ENCODE data around the gene SH3GL1. TPM values are rescaled to one million over a fixed set of nuclear protein-coding genes. Genes with fewer than 3 reads are reported as not detected.

SH3GL1 gene
- 45.2 to 60.6 TPM (median 58.7 TPM) in 5 replicates for total RNA-seq (2022; extraction: Qiagen RNA extraction)

GRCh38 chr19:4400135-4400936 is at the start of gene SH3GL1:
Gene SH3GL1 (minus strand): TSS chr19:4400547. CDS start chr19:4400368, 179 bp downstream.

GRCh38 chr19:4402171-4403004 is 2.0 kb upstream of the SH3GL1 start, which contains the start of gene CHAF1A:
Gene CHAF1A (plus strand): TSS chr19:4402640. CDS start chr19:4402763, 123 bp downstream.

DNA sequence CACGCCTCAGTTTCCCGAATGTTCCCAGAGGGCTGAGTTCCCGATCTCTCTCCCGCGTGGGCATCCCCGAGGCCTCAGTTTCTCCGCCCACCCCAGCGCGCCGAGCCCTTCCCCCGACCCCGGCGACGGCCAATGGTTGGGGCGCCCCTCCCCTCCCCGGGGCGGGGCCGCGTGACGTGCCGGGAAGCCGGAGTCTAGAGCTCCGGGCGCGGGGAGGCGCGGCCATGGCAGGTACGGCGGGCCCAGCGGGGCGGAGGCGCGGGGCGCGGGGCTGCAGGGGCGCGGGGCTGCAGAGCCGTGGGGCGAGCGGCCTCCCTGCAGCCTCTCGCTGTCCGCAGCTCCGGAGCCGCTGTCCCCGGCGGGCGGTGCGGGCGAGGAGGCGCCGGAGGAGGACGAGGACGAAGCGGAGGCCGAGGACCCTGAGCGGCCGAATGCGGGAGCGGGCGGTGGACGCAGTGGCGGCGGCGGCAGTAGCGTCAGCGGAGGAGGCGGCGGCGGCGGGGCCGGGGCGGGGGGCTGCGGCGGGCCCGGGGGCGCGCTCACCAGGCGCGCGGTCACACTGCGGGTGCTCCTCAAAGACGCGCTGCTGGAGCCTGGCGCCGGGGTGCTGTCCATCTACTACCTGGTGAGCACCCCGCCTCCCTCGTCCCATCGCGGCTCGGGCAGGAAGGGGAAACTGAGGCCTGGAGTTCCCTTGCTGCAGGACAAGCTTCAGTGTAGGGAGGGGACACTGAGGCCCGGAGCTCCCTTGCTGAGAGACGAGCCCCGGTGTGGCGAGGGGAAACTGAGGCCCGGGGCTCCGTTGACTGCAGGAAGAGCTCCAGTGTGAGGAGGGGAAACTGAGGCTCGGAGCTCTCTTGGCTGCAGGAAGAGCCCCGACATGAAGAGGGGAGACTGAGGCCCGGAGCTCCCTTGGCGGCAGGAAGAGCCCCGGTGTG is 56.7 kb downstream of the SH3GL1 start, which contains the start of gene MPND:
TSS of gene MPND (plus strand) at position 193 of the 938 bp plus-strand sequence. CDS start at position 225, 32 bp downstream.

DNA sequence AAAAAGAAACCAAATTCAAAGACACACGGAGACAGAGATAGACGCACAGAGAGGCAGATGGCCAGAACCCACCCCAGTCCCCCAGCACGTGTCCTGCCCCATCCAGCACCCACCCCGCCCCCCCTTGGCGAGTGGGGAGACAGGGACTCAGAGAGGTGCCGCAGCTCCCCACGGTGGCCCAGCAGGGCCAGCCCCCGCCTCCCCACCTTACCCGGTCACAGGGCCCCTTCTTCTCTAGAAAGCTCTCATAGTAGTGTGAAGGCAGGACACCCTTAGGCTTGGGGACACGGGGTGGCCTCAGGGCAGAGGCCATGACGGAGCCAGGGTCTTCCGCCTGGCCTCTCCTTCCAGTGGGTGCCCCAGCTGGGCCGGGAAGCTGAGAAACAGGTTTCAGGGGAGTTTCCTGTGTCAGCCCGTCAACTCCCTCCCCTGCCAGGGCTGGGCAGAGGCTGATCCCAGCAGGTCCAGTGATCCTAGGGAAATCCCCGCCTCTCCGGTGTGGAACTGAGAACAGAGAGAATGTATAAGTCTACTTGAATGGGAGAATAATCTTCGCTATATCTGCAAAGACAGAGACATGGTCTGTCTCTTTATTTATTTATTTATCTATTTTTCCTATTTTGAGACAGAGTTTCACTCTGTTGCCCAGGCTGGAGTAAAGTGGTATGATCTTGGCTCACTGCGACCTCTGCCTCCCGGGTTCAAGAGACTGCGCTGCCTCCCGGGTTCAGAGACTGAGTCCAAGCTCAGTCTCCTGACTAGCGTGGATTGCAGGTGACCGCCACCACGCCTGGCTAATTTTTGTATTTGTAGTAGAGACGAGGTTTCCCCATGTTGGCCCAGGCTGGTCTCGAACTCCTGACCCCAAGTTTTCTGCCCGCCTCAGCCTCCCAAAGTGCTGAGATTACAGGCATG is 61.6 kb downstream of the SH3GL1 start, which contains the start of gene STAP2:
TSS of gene STAP2 (minus strand) at position 387 of the 915 bp plus-strand sequence. CDS start at position 313, 74 bp downstream.

Other genes with a start within 250 kb of the SH3GL1 start
- 0.06 to 0.14 TPM (median 0.09 TPM) in 4 of 5 replicates, not detected in the other for gene CREB3L3, start 246.9 kb downstream of the SH3GL1 start, total RNA-seq (2022; extraction: Qiagen RNA extraction)
- 27.3 to 40.0 TPM (median 35.1 TPM) in 5 replicates for gene SIRT6, start 218.0 kb downstream of the SH3GL1 start, total RNA-seq (2022; extraction: Qiagen RNA extraction)
- gene ANKRD24, start 217.9 kb downstream of the SH3GL1 start, total RNA-seq (2022; extraction: Qiagen RNA extraction) = 0.08 to 0.23 TPM (median 0.20 TPM) in 5 replicates
- 2.8 to 4.4 TPM (median 3.3 TPM) in 5 replicates for gene EBI3, start 171.0 kb downstream of the SH3GL1 start, total RNA-seq (2022; extraction: Qiagen RNA extraction)
- 18.1 to 21.7 TPM (median 18.9 TPM) in 5 replicates for gene YJU2, start 153.5 kb downstream of the SH3GL1 start, total RNA-seq (2022; extraction: Qiagen RNA extraction)
- 0.07 TPM in 1 of 5 replicates, not detected in the others for gene SHD, start 121.3 kb downstream of the SH3GL1 start, total RNA-seq (2022; extraction: Qiagen RNA extraction)
- gene TMIGD2, start 98.2 kb downstream of the SH3GL1 start, total RNA-seq (2022; extraction: Qiagen RNA extraction) = not detected in 5 replicates
- 7.4 to 9.3 TPM (median 8.8 TPM) in 5 replicates for gene FSD1, start 95.9 kb downstream of the SH3GL1 start, total RNA-seq (2022; extraction: Qiagen RNA extraction)
- gene STAP2, start 61.7 kb downstream of the SH3GL1 start, total RNA-seq (2022; extraction: Qiagen RNA extraction) = not detected in 5 replicates
- gene MPND, start 57.0 kb downstream of the SH3GL1 start, total RNA-seq (2022; extraction: Qiagen RNA extraction) = 7.6 to 12.4 TPM (median 11.8 TPM) in 5 replicates
- gene CHAF1A, start 2.1 kb upstream of the SH3GL1 start, total RNA-seq (2022; extraction: Qiagen RNA extraction) = 19.2 to 22.9 TPM (median 22.3 TPM) in 5 replicates
- 38.6 to 63.9 TPM (median 61.4 TPM) in 5 replicates for gene UBXN6, start 57.2 kb upstream of the SH3GL1 start, total RNA-seq (2022; extraction: Qiagen RNA extraction)
- gene HDGFL2, start 71.8 kb upstream of the SH3GL1 start, total RNA-seq (2022; extraction: Qiagen RNA extraction) = 24.3 to 30.0 TPM (median 28.8 TPM) in 5 replicates
- 0.08 to 0.22 TPM (median 0.13 TPM) in 5 replicates for gene PLIN4, start 117.9 kb upstream of the SH3GL1 start, total RNA-seq (2022; extraction: Qiagen RNA extraction)
- gene PLIN5, start 134.7 kb upstream of the SH3GL1 start, total RNA-seq (2022; extraction: Qiagen RNA extraction) = 0.17 to 0.32 TPM (median 0.27 TPM) in 4 of 5 replicates, not detected in the other
- 0.05 to 0.23 TPM (median 0.12 TPM) in 4 of 5 replicates, not detected in the other for gene LRG1, start 139.5 kb upstream of the SH3GL1 start, total RNA-seq (2022; extraction: Qiagen RNA extraction)
- 4.5 to 6.8 TPM (median 5.9 TPM) in 5 replicates for gene SEMA6B, start 159.1 kb upstream of the SH3GL1 start, total RNA-seq (2022; extraction: Qiagen RNA extraction)
- 2.9 to 4.4 TPM (median 3.7 TPM) in 5 replicates for gene TNFAIP8L1, start 239.0 kb upstream of the SH3GL1 start, total RNA-seq (2022; extraction: Qiagen RNA extraction)